ENCODE data around the gene HTR7. TPM values are rescaled to one million over a fixed set of nuclear protein-coding genes. Genes with fewer than 3 reads are reported as not detected.
A peak's percentile ranks its signal among the peaks of the same experiment; 100 is the strongest.
"Not testable (repeated sequence)": the region's sequence is repeated elsewhere in the genome, so short reads cannot be mapped to it uniquely, and the experiment has no call there.

The HTR7 gene
- total RNA-seq, 2 experiments from 2014 or later, result not detected

DNA sequence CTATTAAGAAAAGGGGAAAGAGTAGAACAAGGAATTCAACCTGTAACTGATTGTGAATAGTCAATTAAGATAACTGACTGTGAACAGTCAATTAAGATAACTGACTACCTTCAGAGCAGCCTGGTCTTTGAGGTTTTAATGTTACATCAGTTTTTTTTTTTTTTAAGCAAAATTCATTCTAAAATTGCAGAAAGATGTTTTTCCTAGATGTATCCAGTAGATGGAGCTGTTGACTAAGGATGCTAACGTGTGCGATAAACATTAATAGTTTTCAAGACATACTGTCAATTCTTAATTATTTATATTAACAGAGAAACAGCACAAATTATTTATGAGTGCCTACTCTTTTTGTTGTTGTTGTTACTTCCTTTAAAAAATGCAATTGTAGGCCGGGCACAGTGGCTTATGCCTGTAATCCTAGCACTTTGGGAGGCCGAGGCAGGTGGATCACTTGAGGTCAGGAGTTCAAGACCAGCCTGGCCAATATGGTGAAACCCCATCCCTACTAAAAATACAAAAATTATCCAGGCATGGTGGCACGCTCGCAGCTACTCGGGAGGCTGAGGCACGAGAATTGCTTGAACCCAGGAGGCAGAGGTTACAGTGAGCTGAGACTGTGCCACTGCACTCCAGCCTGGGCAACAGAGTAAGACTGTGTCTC lies 22.4 kb upstream of the HTR7 start:
- not testable (repeated sequence) for H3K4me1 Mint-ChIP-seq; H3K9me3 Mint-ChIP-seq (ENCODE audit: low read depth); H3K27ac Mint-ChIP-seq; H3K4me3 Mint-ChIP-seq; DNase-seq; H3K27me3 Mint-ChIP-seq
- peaks cover 42% of the 10 kb centered on the region for H3K36me3 Mint-ChIP-seq (ENCODE audit: low read depth)
- intact Hi-C loops (cut with DNase I, micrococcal nuclease), result loop anchor here in 1 of 2 experiments (1.0 kb wide), 2 partner anchors 126 to 371 kb away; no protein-coding TSS in a partner anchor
- POLR2A ChIA-PET, result interaction anchor here (0.6 kb wide), 2 partner anchors 32 to 285 kb away, joined by 3 read pairs; no protein-coding TSS in a partner anchor
- CTCF ChIA-PET, result interaction anchor here (0.6 to 3.3 kb wide), 26 partner anchors 8 to 1033 kb away, joined by 3 to 28 read pairs (median 4); partner anchors contain the start of genes HTR7 and RPP30
- peak; percentile 26 for ATAC-seq

DNA sequence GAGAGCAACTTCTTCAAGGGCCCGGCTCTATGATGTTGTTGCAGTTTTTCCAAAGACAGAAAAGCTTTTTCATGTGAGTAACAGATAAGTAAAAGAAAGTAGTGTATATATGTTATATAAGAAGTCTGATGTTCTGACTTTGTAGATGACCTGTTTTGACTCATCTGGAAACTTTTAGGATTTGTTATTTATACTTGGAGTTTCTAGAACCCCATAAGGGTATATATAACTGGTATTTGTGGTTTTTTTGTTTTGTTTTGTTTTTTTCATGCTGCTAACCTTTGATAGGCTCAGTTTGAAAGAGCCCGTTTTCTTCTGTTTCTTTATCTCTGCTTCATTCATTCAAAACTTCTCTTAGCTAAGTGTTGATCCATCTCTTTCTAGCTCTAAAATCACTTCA lies 21.2 kb upstream of the HTR7 start:
- Mint-ChIP-seq H3K36me3 (ENCODE audit: low read depth) (peaks cover 41% of the 10 kb centered on the region), H3K4me3 (no peak overlapping the region), H3K27me3 (no peaks in the 10 kb centered on the region), H3K27ac (peak overlapping the region; percentile 24), H3K9me3 (ENCODE audit: low read depth) (no peaks in the 10 kb centered on the region), H3K4me1 (peaks cover 11% of the 10 kb centered on the region)
- peak; percentile 30 for ATAC-seq
- POLR2A ChIA-PET, result no interaction called here
- intact Hi-C loops (cut with DNase I, micrococcal nuclease), result loop anchor here (10.0 kb wide), 6 partner anchors 286 to 1884 kb away; partner anchors contain the start of genes FAS (in 1 of the 2), FGFBP3 (in 1 of the 2), IFIT5 (in 1 of the 2) and LIPA (in 1 of the 2)
- CTCF ChIA-PET, result interaction anchor here (0.6 to 3.3 kb wide), 23 partner anchors 9 to 1236 kb away, joined by 3 to 28 read pairs (median 4); partner anchors contain the start of gene HTR7
- DNase-seq, result no peak

DNA sequence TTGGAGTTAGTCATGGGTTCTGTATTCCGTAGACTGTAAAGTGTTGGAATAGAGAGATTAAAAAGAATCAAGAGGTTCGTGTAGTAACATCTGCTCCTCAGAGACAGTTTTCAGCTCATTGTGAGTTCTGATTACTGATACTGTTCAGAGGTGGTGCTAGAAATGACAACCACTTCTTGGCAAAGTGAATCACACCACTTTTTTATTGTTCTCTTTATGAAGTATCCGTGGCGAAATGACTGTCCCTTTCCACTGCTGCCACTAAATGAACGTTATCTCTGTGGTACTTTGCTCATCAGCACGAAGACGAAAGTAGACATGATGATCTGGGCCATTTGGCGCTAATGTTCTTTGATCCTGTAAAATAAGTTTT lies 14.8 kb upstream of the HTR7 start:
- peaks cover 17% of the 10 kb centered on the region for H3K27me3 Mint-ChIP-seq
- ATAC-seq (peak; percentile 67), DNase-seq (peak; percentile 66)
- intact Hi-C loops (cut with DNase I, micrococcal nuclease), result loop anchor here (1.0 to 10.0 kb wide), 9 partner anchors 290 to 1878 kb away; partner anchors contain the start of genes FAS (in 1 of the 2), FGFBP3 (in 1 of the 2), IFIT5 (in 1 of the 2) and LIPA (in 1 of the 2)
- peaks cover 34% of the 10 kb centered on the region for H3K4me1 Mint-ChIP-seq
- H3K27ac Mint-ChIP-seq, result peak overlapping the region; percentile 98
- H3K36me3 Mint-ChIP-seq (ENCODE audit: low read depth), result peaks cover 22% of the 10 kb centered on the region
- POLR2A ChIA-PET, result interaction anchor here (0.5 to 1.8 kb wide), 5 partner anchors 11 to 1621 kb away, joined by 3 to 5 read pairs (median 4); partner anchors contain the start of gene LIPA
- CTCF ChIA-PET, result interaction anchor here (1.0 to 1.9 kb wide), 11 partner anchors 8 to 149 kb away, joined by 3 to 6 read pairs (median 3); partner anchors contain the start of gene HTR7
- peaks cover 6% of the 10 kb centered on the region for H3K9me3 Mint-ChIP-seq (ENCODE audit: low read depth)
- H3K4me3 Mint-ChIP-seq, result peak overlapping the region; percentile 89

DNA sequence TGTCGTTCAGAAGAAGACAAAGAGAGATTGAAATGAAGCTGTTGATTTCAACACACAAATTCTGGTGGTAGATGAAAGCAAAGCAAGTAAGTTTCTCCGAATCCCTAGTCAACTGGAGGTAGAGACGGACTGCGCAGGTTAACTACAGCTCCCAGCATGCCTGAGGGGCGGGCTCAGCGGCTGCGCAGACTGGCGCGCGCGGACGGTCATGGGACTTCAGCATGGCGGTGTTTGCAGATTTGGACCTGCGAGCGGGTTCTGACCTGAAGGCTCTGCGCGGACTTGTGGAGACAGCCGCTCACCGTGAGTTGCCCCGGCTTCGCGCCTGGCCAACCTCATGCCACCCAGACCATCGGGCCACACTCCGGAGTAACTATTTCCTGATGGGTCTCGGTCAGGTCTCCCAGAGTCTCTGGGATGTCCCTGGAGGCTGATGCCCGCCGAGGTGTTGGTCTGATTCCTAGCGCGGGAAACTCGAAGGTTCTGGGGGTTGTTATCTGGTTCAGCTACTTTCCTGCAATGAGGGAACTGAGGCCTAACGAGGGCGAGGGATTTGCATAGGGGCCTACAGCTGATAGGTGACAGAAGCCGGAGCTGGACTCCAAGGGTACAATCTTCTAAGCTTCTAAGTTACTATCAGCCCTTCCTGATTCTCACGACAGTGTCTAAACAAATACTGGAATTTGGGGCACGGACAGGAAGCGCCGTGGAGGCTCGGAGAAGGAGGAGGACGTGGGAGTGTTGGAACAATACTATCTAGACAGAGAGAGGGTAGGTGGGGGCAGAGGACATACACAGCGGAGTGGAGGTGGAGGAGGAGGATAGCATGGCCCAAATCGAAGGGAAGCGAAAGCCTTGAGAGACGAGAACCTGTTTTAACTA lies 14.2 kb upstream of the HTR7 start, which contains the start of gene RPP30:
Gene RPP30 (plus strand): TSS at position 209 of the 882 bp plus-strand sequence. CDS start 13 bp downstream, at position 222.
- Mint-ChIP-seq H3K4me3 (peak within 1 kb of the TSS; percentile 89), H3K27me3 (peaks cover 17% of the 10 kb centered on the region), H3K9me3 (ENCODE audit: low read depth) (peaks cover 6% of the 10 kb centered on the region), H3K4me1 (peaks cover 34% of the 10 kb centered on the region), H3K36me3 (ENCODE audit: low read depth) (peaks cover 17% of the 10 kb centered on the region), H3K27ac (peak within 1 kb of the TSS; percentile 98)
- ChIA-PET CTCF (interaction anchor here (0.7 to 1.9 kb wide), 12 partner anchors 8 to 148 kb away, joined by 3 to 6 read pairs (median 3); partner anchors contain the start of gene HTR7), POLR2A (interaction anchor here (0.5 to 1.8 kb wide), 4 partner anchors 11 to 1620 kb away, joined by 3 to 5 read pairs (median 4); partner anchors contain the start of gene LIPA)
- ATAC-seq (peak; percentile 93), DNase-seq (peak; percentile 92)
- intact Hi-C loops (cut with DNase I, micrococcal nuclease), result loop anchor here (1.0 to 10.0 kb wide), 14 partner anchors 14 to 1877 kb away; partner anchors contain the start of genes FAS (in 1 of the 2), FGFBP3 (in 1 of the 2), HTR7 (in 1 of the 2) and IFIT5 (in 1 of the 2)

DNA sequence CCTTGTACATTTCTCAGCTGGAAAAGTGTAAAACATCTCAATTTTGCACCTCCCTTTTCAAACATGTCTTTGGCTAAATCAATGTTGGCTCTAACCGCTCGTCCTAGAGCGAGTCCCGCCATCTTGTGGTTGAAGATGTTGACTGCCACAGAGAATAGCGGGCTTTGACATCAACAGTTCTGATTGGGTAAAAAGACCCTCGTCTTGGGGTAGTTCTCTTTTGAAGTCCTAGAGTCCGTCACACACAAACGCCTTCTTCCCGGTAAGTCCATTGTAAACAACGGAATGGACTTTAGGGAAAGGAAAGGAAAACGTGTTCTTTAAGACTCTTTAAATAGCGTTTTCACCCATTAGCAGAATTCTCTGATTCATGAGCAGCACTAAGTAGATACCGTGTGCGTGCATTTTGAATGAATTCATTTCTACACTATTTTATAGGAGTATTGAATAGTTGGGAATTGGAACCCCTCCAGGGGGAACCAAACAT lies 13.5 kb upstream of the HTR7 start:
- Mint-ChIP-seq H3K36me3 (ENCODE audit: low read depth) (peaks cover 14% of the 10 kb centered on the region), H3K27me3 (peaks cover 19% of the 10 kb centered on the region), H3K27ac (peak overlapping the region; percentile 98), H3K9me3 (ENCODE audit: low read depth) (peaks cover 6% of the 10 kb centered on the region), H3K4me3 (peak overlapping the region; percentile 89), H3K4me1 (peaks cover 34% of the 10 kb centered on the region)
- ATAC-seq, result peak; percentile 58
- CTCF ChIA-PET, result interaction anchor here (0.7 to 1.9 kb wide), 10 partner anchors 8 to 121 kb away, joined by 3 to 6 read pairs (median 4); partner anchors contain the start of gene HTR7
- DNase-seq, result peak; percentile 69
- POLR2A ChIA-PET, result interaction anchor here (1.8 kb wide), 1 partner anchor 293 kb away, joined by 5 read pairs; no protein-coding TSS in a partner anchor
- intact Hi-C loops (cut with DNase I, micrococcal nuclease), result loop anchor here (1.0 to 10.0 kb wide), 12 partner anchors 13 to 1877 kb away; partner anchors contain the start of genes FAS (in 1 of the 2), FGFBP3 (in 1 of the 2), HTR7 (in 1 of the 2) and IFIT5 (in 1 of the 2)

DNA sequence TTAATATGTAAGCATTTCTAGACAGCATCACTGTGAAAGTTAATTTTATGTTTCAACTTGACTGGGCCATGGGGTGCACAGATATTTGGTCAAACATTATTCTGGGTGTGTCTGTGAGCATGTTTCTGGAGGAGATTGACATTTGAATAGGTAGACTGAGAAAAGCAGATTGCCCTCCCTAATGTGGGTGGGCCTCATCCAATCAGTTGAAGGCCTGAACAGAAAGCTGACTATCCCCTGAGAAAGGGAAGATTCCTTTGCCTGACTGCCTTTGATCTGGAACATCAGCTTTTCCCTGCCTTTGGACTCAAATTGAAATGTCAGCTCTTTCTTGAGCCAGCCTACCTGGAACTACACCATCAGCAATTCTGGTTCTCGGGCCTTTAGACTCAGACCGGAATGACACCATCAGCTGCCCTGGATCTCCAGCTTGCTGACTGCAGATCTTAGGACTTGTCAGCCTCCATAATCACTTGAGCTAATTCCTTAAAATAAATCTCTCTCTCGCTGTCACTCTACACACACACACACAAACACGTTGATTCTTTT lies 8.3 kb upstream of the HTR7 start:
- DNase-seq (no peak), ATAC-seq (no peak)
- intact Hi-C loops (cut with DNase I, micrococcal nuclease), result loop anchor here in 1 of 2 experiments (10.0 kb wide), 1 partner anchor 911 kb away; no protein-coding TSS in a partner anchor
- no peak overlapping the region for H3K4me3 Mint-ChIP-seq
- H3K27ac Mint-ChIP-seq, result no peak overlapping the region
- POLR2A ChIA-PET, result interaction anchor here (0.9 kb wide), 1 partner anchor 10 kb away, joined by 4 read pairs; no protein-coding TSS in a partner anchor
- no peaks in the 10 kb centered on the region for H3K36me3 Mint-ChIP-seq (ENCODE audit: low read depth)
- peaks cover 8% of the 10 kb centered on the region for H3K4me1 Mint-ChIP-seq
- CTCF ChIA-PET, result interaction anchor here (0.7 to 2.1 kb wide), 8 partner anchors 9 to 1085 kb away, joined by 3 to 10 read pairs (median 3); no protein-coding TSS in a partner anchor
- H3K27me3 Mint-ChIP-seq, result peaks cover 36% of the 10 kb centered on the region
- H3K9me3 Mint-ChIP-seq (ENCODE audit: low read depth), result peaks cover 6% of the 10 kb centered on the region

DNA sequence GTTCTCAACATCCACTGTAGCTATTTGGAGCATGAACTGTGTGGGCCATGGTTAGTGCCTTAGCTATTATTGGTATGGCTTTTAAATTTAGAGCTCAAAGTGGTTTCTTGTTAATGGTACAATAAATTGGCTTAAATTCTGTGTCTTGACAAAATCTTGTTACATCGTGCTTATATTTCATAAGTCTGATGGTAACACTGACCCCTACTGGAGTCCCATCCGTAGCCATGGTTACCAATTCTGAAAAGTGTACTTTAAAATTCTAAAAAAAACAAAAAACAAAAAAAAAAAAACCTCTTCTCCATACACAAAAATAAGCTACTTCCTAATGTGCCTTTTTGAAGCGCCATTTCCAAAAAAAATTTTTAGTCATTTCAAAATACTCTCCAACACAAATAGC lies 7.6 kb upstream of the HTR7 start:
- ChIA-PET CTCF (interaction anchor here (0.7 to 2.1 kb wide), 9 partner anchors 9 to 1084 kb away, joined by 3 to 10 read pairs (median 4); no protein-coding TSS in a partner anchor), POLR2A (interaction anchor here (0.9 kb wide), 1 partner anchor 9 kb away, joined by 4 read pairs; no protein-coding TSS in a partner anchor)
- Mint-ChIP-seq H3K4me1 (peaks cover under 1% of the 10 kb centered on the region), H3K36me3 (ENCODE audit: low read depth) (no peaks in the 10 kb centered on the region), H3K4me3 (no peak overlapping the region), H3K9me3 (ENCODE audit: low read depth) (peaks cover 6% of the 10 kb centered on the region), H3K27me3 (peaks cover 36% of the 10 kb centered on the region), H3K27ac (no peak overlapping the region)
- DNase-seq, result no peak
- ATAC-seq, result no peak
- intact Hi-C loops (cut with DNase I, micrococcal nuclease), result loop anchor here (1.0 to 10.0 kb wide), 2 partner anchors 114 to 911 kb away; no protein-coding TSS in a partner anchor

DNA sequence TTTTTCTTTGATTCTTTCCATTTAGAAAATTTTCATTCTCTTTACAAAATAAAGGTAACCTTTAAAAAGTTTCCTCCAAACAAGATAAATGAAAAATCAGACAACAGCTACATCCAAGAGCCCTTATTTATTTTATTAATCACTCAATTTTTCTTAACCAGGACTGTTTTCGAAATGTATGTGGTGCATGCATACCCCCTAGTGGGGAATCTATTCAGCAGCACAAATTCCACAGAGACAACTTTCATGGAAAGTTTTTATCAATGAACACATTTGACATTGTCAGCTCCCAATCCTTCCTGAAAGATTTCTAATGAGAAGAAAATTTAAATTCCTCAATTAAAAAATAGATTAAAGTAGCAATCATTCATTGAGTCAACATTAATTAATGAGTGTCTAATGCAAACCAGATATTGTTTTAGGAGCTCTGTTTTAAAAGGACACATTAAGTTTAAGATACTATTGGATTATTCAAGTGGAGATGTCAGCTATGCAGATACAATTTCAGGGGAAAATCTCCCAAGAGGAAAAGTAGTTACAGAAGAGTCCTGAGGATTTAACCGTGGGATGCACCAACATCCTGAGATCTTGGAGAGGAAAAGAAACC lies 5.2 kb upstream of the HTR7 start:
- H3K4me1 Mint-ChIP-seq, result peaks cover 4% of the 10 kb centered on the region
- H3K9me3 Mint-ChIP-seq (ENCODE audit: low read depth), result no peaks in the 10 kb centered on the region
- no peak overlapping the region for H3K4me3 Mint-ChIP-seq
- H3K36me3 Mint-ChIP-seq (ENCODE audit: low read depth), result no peaks in the 10 kb centered on the region
- ATAC-seq (no peak), DNase-seq (no peak)
- ChIA-PET POLR2A (no interaction called here), CTCF (interaction anchor here (0.7 to 1.3 kb wide), 5 partner anchors 9 to 115 kb away, joined by 3 to 9 read pairs (median 3); partner anchors contain the start of gene RPP30)
- intact Hi-C loops (cut with DNase I, micrococcal nuclease), result loop anchor here (1.0 to 10.0 kb wide), 4 partner anchors 112 to 1071 kb away; no protein-coding TSS in a partner anchor
- H3K27me3 Mint-ChIP-seq, result peaks cover 38% of the 10 kb centered on the region
- no peak overlapping the region for H3K27ac Mint-ChIP-seq

DNA sequence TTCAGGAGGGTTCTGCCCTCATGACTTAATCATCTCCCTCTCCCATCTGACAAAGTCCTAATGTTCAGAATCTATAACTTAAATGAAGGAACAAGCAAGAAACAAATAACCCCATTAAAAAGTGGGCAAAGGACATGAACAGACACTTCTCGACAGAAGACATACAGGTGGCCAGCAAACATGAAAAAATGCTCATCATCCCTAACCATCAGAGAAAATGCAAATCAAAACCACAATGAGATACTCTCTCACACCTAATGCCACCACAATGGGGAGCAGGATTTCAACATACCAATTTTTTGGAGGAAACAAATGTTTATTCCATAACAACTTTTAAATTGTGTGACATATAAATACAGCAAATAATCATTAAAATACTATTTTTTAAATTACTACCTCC lies 3.0 kb upstream of the HTR7 start:
- H3K4me1 Mint-ChIP-seq, result peaks cover 9% of the 10 kb centered on the region
- no peak overlapping the region for H3K27ac Mint-ChIP-seq
- H3K36me3 Mint-ChIP-seq (ENCODE audit: low read depth), result no peaks in the 10 kb centered on the region
- ChIA-PET CTCF (interaction anchor here (1.3 to 1.5 kb wide), 3 partner anchors 10 to 110 kb away, joined by 3 to 10 read pairs (median 3); no protein-coding TSS in a partner anchor), POLR2A (no interaction called here)
- no peak for DNase-seq
- ATAC-seq, result no peak
- intact Hi-C loops (cut with DNase I, micrococcal nuclease), result loop anchor here (5.0 to 10.0 kb wide), 3 partner anchors 713 to 1068 kb away; no protein-coding TSS in a partner anchor
- no peaks in the 10 kb centered on the region for H3K9me3 Mint-ChIP-seq (ENCODE audit: low read depth)
- no peak overlapping the region for H3K4me3 Mint-ChIP-seq
- peaks cover 47% of the 10 kb centered on the region for H3K27me3 Mint-ChIP-seq

All from activated CD4-positive, alpha-beta T cell treated with anti-CD3 and anti-CD28 coated beads for 36 hours (primary cell).